Smooth muscle cell (in vitro differentiated cells): ENCODE data around the gene DNAH2. TPM values are rescaled to one million over a fixed set of nuclear protein-coding genes. Genes with fewer than 3 reads are reported as not detected.

Source experiments
- DNase-seq: peaks from one replicate; lab custom pipeline; 2025; ENCODE audit not compliant: unreplicated experiment; lab: John Stamatoyannopoulos, UW
- H2AFZ ChIP-seq: fragments of 200-600 bp; sonication (generic); 2 replicates; pipeline ENCODE4 v1.6.0; 2016; ENCODE audit warnings: antibody characterized with exemption, low read depth, mild to moderate bottlenecking
- H3F3A ChIP-seq: fragments of 200-600 bp; sonication (generic); 2 replicates; pipeline ENCODE4 v1.6.0; 2017; ENCODE audit warnings: antibody characterized with exemption, low read depth
- H3K27ac ChIP-seq: fragments of 200-600 bp; sonication (generic); 2 replicates; pipeline ENCODE4 v1.5.1; 2016; ENCODE audit warnings: low read depth, mild to moderate bottlenecking
- H3K27me3 ChIP-seq: fragments of 200-600 bp; sonication (generic); 2 replicates; pipeline ENCODE4 v1.6.1; 2016; ENCODE audit warnings: low read depth, mild to moderate bottlenecking
- H3K36me3 ChIP-seq: fragments of 200-600 bp; sonication (generic); 2 replicates; pipeline ENCODE4 v1.5.1; 2016; ENCODE audit warnings: low read depth
- H3K4me1 ChIP-seq: fragments of 200-600 bp; sonication (generic); 2 replicates; pipeline ENCODE4 v1.5.1; 2016; ENCODE audit warnings: low read depth
- H3K4me2 ChIP-seq: fragments of 200-600 bp; sonication (generic); 2 replicates; pipeline ENCODE4 v1.6.0; 2016; ENCODE audit warnings: mild to moderate bottlenecking
- H3K4me3 ChIP-seq: fragments of 200-600 bp; sonication (generic); 2 replicates; pipeline ENCODE4 v1.5.1; 2016; ENCODE audit warnings: mild to moderate bottlenecking
- H3K79me2 ChIP-seq: fragments of 200-600 bp; sonication (generic); 2 replicates; pipeline ENCODE4 v1.6.0; 2016; ENCODE audit warnings: low read depth, mild to moderate bottlenecking
- H3K9ac ChIP-seq: fragments of 200-600 bp; sonication (generic); 2 replicates; pipeline ENCODE4 v1.6.0; 2016; ENCODE audit warnings: low read depth
- H3K9me3 ChIP-seq: fragments of 200-600 bp; sonication (generic); replicated peaks from 2 replicates; pipeline ENCODE4 v1.5.1; 2016; ENCODE audit warnings: low read depth
- H4K20me1 ChIP-seq: fragments of 200-600 bp; sonication (generic); 2 replicates; pipeline ENCODE4 v1.6.0; 2016; ENCODE audit warnings: low read depth
- WGBS: methylation state at CpG from one replicate; pipeline ENCODE4 v1.1.7; 2016; ENCODE audit warnings: low lambda C conversion rate; 5-methylcytosine and 5-hydroxymethylcytosine counted together
- polyA plus RNA-seq: library from polyadenylated mRNA; unstranded; fragments of >200 nt; fragmentation: Nextera tagmentation; extraction: Ambion mirVana; gene quantifications from 2 replicates; pipeline ENCODE4 v1.2.1, GENCODE V29; 2016
- total RNA-seq: library from RNA; depleted of rRNA; stranded (reverse); fragments of >200 nt; gene quantifications from 2 replicates; pipeline ENCODE4 v1.2.3, GENCODE V29; 2014
- TF ChIP-seq, protein P1 (sequence below): fragments of 200-600 bp; sonication (generic); IDR thresholded peaks from 2 replicates; pipeline ENCODE4 v1.5.1; 2017; ENCODE audit warnings: borderline replicate concordance, mild to moderate bottlenecking, antibody characterized with exemption; ENCODE audit not compliant: insufficient read depth, poor library complexity, severe bottlenecking

The DNAH2 gene
- 0.49 TPM in 1 of 2 replicates, not detected in the other for total RNA-seq
- polyA plus RNA-seq, result not detected in 2 replicates

GRCh38 chr17:7716901-7717755 is at the start of gene DNAH2:
DNAH2 (plus strand) TSS chr17:7717744; CDS start chr17:7719735, 1,991 bp downstream.
- H3K9ac ChIP-seq, result peak within 1 kb of the TSS; percentile 3
- peaks cover 3% of the 10 kb centered on the region for H3F3A ChIP-seq
- H2AFZ ChIP-seq, result peak within 1 kb of the TSS; percentile 76
- no peaks in the 10 kb centered on the region for H3K9me3 ChIP-seq
- DNase-seq, result peak; percentile 89
- TF ChIP-seq, protein P1, sequence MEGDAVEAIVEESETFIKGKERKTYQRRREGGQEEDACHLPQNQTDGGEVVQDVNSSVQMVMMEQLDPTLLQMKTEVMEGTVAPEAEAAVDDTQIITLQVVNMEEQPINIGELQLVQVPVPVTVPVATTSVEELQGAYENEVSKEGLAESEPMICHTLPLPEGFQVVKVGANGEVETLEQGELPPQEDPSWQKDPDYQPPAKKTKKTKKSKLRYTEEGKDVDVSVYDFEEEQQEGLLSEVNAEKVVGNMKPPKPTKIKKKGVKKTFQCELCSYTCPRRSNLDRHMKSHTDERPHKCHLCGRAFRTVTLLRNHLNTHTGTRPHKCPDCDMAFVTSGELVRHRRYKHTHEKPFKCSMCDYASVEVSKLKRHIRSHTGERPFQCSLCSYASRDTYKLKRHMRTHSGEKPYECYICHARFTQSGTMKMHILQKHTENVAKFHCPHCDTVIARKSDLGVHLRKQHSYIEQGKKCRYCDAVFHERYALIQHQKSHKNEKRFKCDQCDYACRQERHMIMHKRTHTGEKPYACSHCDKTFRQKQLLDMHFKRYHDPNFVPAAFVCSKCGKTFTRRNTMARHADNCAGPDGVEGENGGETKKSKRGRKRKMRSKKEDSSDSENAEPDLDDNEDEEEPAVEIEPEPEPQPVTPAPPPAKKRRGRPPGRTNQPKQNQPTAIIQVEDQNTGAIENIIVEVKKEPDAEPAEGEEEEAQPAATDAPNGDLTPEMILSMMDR, result peak; percentile 54
- H3K4me3 ChIP-seq, result peak within 1 kb of the TSS; percentile 62
- peak within 1 kb of the TSS; percentile 92 for H3K4me2 ChIP-seq
- peaks cover 21% of the 10 kb centered on the region for H3K27me3 ChIP-seq
- no peak within 1 kb of the TSS for H3K27ac ChIP-seq
- no peaks in the 10 kb centered on the region for H3K36me3 ChIP-seq
- no peaks in the 10 kb centered on the region for H4K20me1 ChIP-seq
- peaks cover 16% of the 10 kb centered on the region for H3K4me1 ChIP-seq
- under 1% methylated on average over 42 of the region's 64 CpGs for WGBS
- no peaks in the 10 kb centered on the region for H3K79me2 ChIP-seq

GRCh38 chr17:7668482-7668881 is 49.1 kb upstream of the DNAH2 start:
- H3K9me3 ChIP-seq, result no peaks in the 10 kb centered on the region
- H3K4me3 ChIP-seq, result no peak overlapping the region
- 96% methylated on average over 7 of the region's 7 CpGs for WGBS
- H3K36me3 ChIP-seq, result peaks cover 5% of the 10 kb centered on the region
- no peaks in the 10 kb centered on the region for H4K20me1 ChIP-seq
- H3K4me1 ChIP-seq, result no peaks in the 10 kb centered on the region
- H2AFZ ChIP-seq, result no peak overlapping the region
- H3K27ac ChIP-seq, result no peak overlapping the region
- H3K4me2 ChIP-seq, result no peak overlapping the region
- H3K9ac ChIP-seq, result no peak overlapping the region
- H3K27me3 ChIP-seq, result no peaks in the 10 kb centered on the region
- DNase-seq, result no peak
- TF ChIP-seq, protein P1, result no peak
- no peaks in the 10 kb centered on the region for H3K79me2 ChIP-seq
- no peaks in the 10 kb centered on the region for H3F3A ChIP-seq

DNA sequence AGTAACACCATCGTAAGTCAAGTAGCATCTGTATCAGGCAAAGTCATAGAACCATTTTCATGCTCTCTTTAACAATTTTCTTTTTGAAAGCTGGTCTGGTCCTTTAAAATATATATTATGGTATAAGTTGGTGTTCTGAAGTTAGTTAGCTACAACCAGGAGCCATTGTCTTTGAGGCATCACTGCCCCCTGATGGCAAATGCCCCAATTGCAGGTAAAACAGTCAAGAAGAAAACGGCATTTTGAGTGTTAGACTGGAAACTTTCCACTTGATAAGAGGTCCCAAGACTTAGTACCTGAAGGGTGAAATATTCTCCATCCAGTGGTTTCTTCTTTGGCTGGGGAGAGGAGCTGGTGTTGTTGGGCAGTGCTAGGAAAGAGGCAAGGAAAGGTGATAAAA is 44.3 kb upstream of the DNAH2 start:
- H3K4me2 ChIP-seq, result no peak overlapping the region
- H3K9ac ChIP-seq, result no peak overlapping the region
- H4K20me1 ChIP-seq, result peaks cover 10% of the 10 kb centered on the region
- H3K9me3 ChIP-seq, result no peaks in the 10 kb centered on the region
- DNase-seq, result no peak
- H3K36me3 ChIP-seq, result peaks cover 11% of the 10 kb centered on the region
- no peak overlapping the region for H3K4me3 ChIP-seq
- H2AFZ ChIP-seq, result no peak overlapping the region
- H3K27me3 ChIP-seq, result no peaks in the 10 kb centered on the region
- H3K4me1 ChIP-seq, result no peaks in the 10 kb centered on the region
- no peak overlapping the region for H3K27ac ChIP-seq
- TF ChIP-seq, protein P1, result peak; percentile 41
- peaks cover 4% of the 10 kb centered on the region for H3K79me2 ChIP-seq
- no peaks in the 10 kb centered on the region for H3F3A ChIP-seq
- WGBS, result 93% methylated on average over 2 of the region's 2 CpGs
